A549 treated with ZK216348 at 1 μM for 4 hours (cell line): ENCODE measurements around the gene ZFYVE21. TPM values are rescaled to one million over a fixed set of nuclear protein-coding genes. Genes with fewer than 3 reads are reported as not detected.

Experiments used
- total RNA-seq: library from RNA; stranded (reverse); fragments of 200-300 nt; extraction: Qiagen RNA extraction; gene quantifications from 5 replicates; pipeline ENCODE4 v1.2.3, GENCODE V29; 2022; ENCODE audit warnings: low read depth

Gene ZFYVE21
- 33.8 to 44.5 TPM (median 38.8 TPM) in 5 replicates for total RNA-seq

DNA sequence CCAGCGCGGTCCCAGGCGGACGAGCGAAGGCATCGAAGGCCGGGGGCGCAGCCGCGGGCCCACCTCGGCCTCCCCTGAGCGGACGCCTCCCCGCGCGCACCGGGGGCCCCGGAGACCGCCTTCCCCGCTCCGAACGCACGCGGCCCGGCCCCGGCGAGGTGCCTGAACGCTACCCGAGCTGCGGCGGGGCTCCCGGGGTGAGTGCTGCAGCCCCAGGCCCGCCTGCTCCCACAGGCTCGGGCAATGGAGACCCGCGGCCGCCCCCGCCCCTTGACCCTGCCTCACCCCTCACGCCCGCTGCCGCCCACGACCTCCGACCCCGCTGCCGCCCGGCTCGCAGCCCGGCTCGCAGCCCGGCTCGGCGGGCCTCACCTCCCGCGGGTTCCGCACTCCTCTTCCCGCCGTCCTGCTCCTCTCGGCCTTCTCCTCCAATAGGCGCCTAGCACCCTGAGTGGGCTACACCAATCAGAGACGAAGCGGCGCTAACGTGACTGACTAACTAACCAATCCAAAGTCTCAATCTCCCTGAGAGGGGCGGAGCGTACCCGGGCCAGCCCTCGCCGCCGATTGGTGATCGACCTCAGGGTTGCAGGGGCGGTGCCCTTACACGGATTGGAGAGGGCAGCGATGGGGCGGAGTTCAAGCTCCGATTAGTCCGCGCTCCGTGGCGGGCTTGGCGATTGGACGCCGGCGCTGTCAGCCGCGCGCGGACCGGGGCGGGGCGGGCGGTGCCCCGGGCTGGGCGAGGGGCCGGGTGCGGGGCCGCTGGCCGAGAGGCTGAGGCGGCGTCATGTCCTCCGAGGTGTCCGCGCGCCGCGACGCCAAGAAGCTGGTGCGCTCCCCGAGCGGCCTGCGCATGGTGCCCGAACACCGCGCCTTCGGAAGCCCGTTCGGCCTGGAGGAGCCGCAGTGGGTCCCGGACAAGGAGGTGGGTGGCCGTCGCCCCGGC, at the start of gene ZFYVE21, which contains the start of gene XRCC3:
Gene ZFYVE21, plus strand, starts transcription at position 759 of the 949 bp plus-strand sequence. Its CDS starts 32 bp downstream, at position 791.
Gene XRCC3, minus strand, starts transcription at position 400 of the 949 bp plus-strand sequence. CDS start 4,364 bp downstream, outside the sequence.

Other genes starting within 250 kb of the ZFYVE21 start
- 65.1 to 115 TPM (median 109 TPM) in 5 replicates for gene CKB, start 193.0 kb upstream of the ZFYVE21 start, total RNA-seq
- 13.3 to 29.5 TPM (median 26.9 TPM) in 5 replicates for gene TRMT61A, start 186.6 kb upstream of the ZFYVE21 start, total RNA-seq
- gene BAG5, start 153.2 kb upstream of the ZFYVE21 start, total RNA-seq = 19.8 to 26.3 TPM (median 25.6 TPM) in 5 replicates
- gene COA8, start 152.8 kb upstream of the ZFYVE21 start, total RNA-seq = 49.8 to 59.6 TPM (median 51.8 TPM) in 5 replicates
- 77.1 to 121 TPM (median 119 TPM) in 5 replicates for gene KLC1, start 86.6 kb upstream of the ZFYVE21 start, total RNA-seq
- gene XRCC3, start 359 bp upstream of the ZFYVE21 start, total RNA-seq = 27.3 to 34.1 TPM (median 29.0 TPM) in 5 replicates
- 4.0 to 7.2 TPM (median 5.5 TPM) in 5 replicates for gene PPP1R13B, start 131.8 kb downstream of the ZFYVE21 start, total RNA-seq
- gene TDRD9, start 212.6 kb downstream of the ZFYVE21 start, total RNA-seq = 0.04 to 0.14 TPM in 2 of 5 replicates, not detected in the others
- gene RD3L, start 226.7 kb downstream of the ZFYVE21 start, total RNA-seq = not detected in 5 replicates